ENCODE results near the gene KBTBD4. TPM values are rescaled to one million over a fixed set of nuclear protein-coding genes. Genes with fewer than 3 reads are reported as not detected.
A peak's percentile ranks its signal among the peaks of the same experiment; 100 is the strongest.

KBTBD4 gene
- polyA plus RNA-seq (2012; ENCODE audit: missing spikeins): 20.1 TPM

GRCh38 chr11:47578524-47579494, at the start of gene KBTBD4, which contains the start of gene NDUFS3:
TSS of gene KBTBD4 (minus strand) at chr11:47578970. CDS start at chr11:47578951, 19 bp downstream.
TSS of gene NDUFS3 (plus strand) at chr11:47579074. CDS start at chr11:47579092, 18 bp downstream.
- FAIRE-seq (peak; percentile 90), DNase-seq (ENCODE audit: insufficient read length) (peak; percentile 85)
- peak; percentile 90 for TF ChIP-seq POLR2AphosphoS5 (IDR thresholded peaks at IDR 0.05; ENCODE audit: low read depth, low read length)
- peak; percentile 97 for TF ChIP-seq TAF1 (IDR thresholded peaks at IDR 0.05; ENCODE audit: borderline replicate concordance, low read depth, low read length)
- TF ChIP-seq POLR2A (IDR thresholded peaks at IDR 0.05; ENCODE audit: low read depth, low read length): peak; percentile 87

DNA sequence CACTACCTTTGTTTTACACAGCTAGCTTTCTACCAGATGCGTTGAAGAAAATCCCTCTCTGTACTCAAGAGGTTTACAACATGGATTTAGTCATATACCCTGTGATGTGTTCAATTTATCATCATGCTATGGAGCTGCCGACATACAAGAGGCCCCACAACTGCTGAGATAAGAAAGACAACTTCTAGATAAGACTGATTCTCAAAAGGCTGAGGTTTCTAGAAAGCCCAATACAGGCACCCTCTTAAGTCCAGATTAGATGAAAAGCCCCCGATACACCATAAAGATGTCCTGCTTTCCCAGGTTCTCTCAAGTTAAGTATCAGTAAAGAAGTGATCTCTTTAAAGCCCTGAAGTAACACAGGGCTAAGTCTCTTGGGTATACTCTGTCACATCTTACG, 49.3 kb upstream of the KBTBD4 start:
- TF ChIP-seq TAF1 (IDR thresholded peaks at IDR 0.05; ENCODE audit: borderline replicate concordance, low read depth, low read length) (no peak), POLR2A (IDR thresholded peaks at IDR 0.05; ENCODE audit: low read depth, low read length) (no peak), POLR2AphosphoS5 (IDR thresholded peaks at IDR 0.05; ENCODE audit: low read depth, low read length) (no peak)
- no peak for FAIRE-seq
- DNase-seq (ENCODE audit: insufficient read length): no peak

GRCh38 chr11:47626234-47626633, 47.5 kb upstream of the KBTBD4 start:
- DNase-seq (ENCODE audit: insufficient read length) (no peak), FAIRE-seq (no peak)
- no peak for TF ChIP-seq POLR2A (IDR thresholded peaks at IDR 0.05; ENCODE audit: low read depth, low read length)
- no peak for TF ChIP-seq POLR2AphosphoS5 (IDR thresholded peaks at IDR 0.05; ENCODE audit: low read depth, low read length)
- no peak for TF ChIP-seq TAF1 (IDR thresholded peaks at IDR 0.05; ENCODE audit: borderline replicate concordance, low read depth, low read length)

- FAIRE-seq (no peak), DNase-seq (ENCODE audit: insufficient read length) (no peak)
- TF ChIP-seq TAF1 (IDR thresholded peaks at IDR 0.05; ENCODE audit: borderline replicate concordance, low read depth, low read length): no peak
- TF ChIP-seq POLR2A (IDR thresholded peaks at IDR 0.05; ENCODE audit: low read depth, low read length): no peak
- TF ChIP-seq POLR2AphosphoS5 (IDR thresholded peaks at IDR 0.05; ENCODE audit: low read depth, low read length): no peak
These were observed 42.1 kb upstream of the KBTBD4 start for GRCh38 chr11:47620836-47621378.

- no peak for FAIRE-seq
- no peak for TF ChIP-seq POLR2AphosphoS5 (IDR thresholded peaks at IDR 0.05; ENCODE audit: low read depth, low read length)
- TF ChIP-seq POLR2A (IDR thresholded peaks at IDR 0.05; ENCODE audit: low read depth, low read length): no peak
- no peak for TF ChIP-seq TAF1 (IDR thresholded peaks at IDR 0.05; ENCODE audit: borderline replicate concordance, low read depth, low read length)
- no peak for DNase-seq (ENCODE audit: insufficient read length)
These were observed 38.6 kb upstream of the KBTBD4 start for GRCh38 chr11:47617417-47617809.

DNA sequence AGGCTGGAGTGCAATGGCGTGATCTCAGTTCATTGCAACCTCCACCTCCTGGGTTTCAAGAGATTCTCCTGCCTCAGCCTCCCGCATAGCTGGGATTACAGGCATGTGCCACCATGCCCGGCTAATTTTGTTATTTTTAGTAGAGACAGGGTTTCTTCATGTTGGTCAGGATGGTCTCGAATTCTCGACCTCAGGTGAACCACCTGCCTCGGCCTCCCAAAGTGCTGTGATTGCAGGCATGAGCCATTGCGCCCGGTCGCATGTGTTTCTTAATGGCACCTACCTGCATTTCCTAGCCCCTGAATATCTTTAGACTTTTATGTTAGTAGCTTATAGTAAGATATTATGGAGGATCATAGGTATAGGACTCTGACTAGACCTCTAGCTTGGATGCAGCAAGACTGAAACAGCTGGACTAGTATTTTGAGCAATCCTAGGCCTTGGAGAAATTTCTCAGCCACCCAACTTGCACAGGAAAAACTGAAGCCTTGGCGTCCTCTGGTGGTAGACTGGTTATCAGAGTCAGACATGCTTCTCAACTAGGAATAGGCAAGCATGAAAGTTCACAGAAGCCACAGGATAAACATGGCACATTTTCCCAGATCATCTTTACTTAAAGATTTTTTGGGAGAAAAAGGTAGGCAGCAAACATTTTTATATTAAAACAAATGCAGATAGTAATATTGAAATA, 38.1 kb upstream of the KBTBD4 start:
- TF ChIP-seq TAF1 (IDR thresholded peaks at IDR 0.05; ENCODE audit: borderline replicate concordance, low read depth, low read length) (no peak), POLR2AphosphoS5 (IDR thresholded peaks at IDR 0.05; ENCODE audit: low read depth, low read length) (no peak), POLR2A (IDR thresholded peaks at IDR 0.05; ENCODE audit: low read depth, low read length) (no peak)
- no peak for DNase-seq (ENCODE audit: insufficient read length)
- no peak for FAIRE-seq

DNA sequence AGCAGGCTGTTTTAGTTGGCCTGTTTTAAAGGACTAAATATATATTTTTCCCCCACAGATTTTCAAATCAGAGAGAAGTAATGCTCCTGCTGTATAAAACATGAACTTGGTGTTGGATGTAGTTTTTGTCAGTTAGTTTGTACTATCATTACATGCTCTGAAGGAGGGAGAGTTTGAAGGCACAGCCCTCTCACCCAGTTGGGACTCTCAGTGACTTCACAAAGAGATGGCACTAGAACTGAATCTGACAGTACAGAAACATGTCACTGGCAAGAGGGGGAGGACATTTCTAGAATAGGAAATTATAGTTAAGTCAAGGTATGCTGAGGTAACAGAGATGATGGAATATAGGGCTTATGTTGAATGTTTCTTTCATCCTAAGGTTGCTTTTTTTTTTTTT, 36.5 kb upstream of the KBTBD4 start:
- TF ChIP-seq POLR2AphosphoS5 (IDR thresholded peaks at IDR 0.05; ENCODE audit: low read depth, low read length): no peak
- no peak for TF ChIP-seq TAF1 (IDR thresholded peaks at IDR 0.05; ENCODE audit: borderline replicate concordance, low read depth, low read length)
- TF ChIP-seq POLR2A (IDR thresholded peaks at IDR 0.05; ENCODE audit: low read depth, low read length): no peak
- DNase-seq (ENCODE audit: insufficient read length): no peak
- FAIRE-seq: no peak

GRCh38 chr11:47611348-47611794, 32.6 kb upstream of the KBTBD4 start:
- TF ChIP-seq POLR2AphosphoS5 (IDR thresholded peaks at IDR 0.05; ENCODE audit: low read depth, low read length) (no peak), TAF1 (IDR thresholded peaks at IDR 0.05; ENCODE audit: borderline replicate concordance, low read depth, low read length) (no peak), POLR2A (IDR thresholded peaks at IDR 0.05; ENCODE audit: low read depth, low read length) (no peak)
- no peak for DNase-seq (ENCODE audit: insufficient read length)
- peak; percentile 81 for FAIRE-seq

DNA sequence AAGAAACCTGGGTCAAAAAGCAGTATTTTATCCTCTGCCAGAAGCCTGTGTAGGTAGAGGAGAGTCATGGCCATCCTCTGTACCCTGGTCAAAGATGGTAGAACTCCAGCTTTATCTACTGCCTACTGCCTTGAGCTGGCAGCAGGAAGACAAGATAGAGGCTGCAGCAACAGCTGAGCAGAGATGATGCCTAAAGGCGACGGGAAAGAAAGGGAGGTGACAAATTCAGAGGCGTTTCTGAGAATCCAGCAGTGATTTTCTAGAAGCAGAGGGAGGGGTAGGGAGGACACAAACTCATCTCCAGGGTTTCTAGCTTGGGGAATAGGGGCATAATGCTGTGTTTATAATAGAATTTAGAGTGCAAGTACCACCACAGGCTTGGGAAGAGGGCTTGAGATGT, 30.9 kb upstream of the KBTBD4 start:
- DNase-seq (ENCODE audit: insufficient read length): no peak
- TF ChIP-seq TAF1 (IDR thresholded peaks at IDR 0.05; ENCODE audit: borderline replicate concordance, low read depth, low read length): no peak
- TF ChIP-seq POLR2A (IDR thresholded peaks at IDR 0.05; ENCODE audit: low read depth, low read length): no peak
- no peak for TF ChIP-seq POLR2AphosphoS5 (IDR thresholded peaks at IDR 0.05; ENCODE audit: low read depth, low read length)
- FAIRE-seq: no peak

GRCh38 chr11:47607380-47607779, 28.6 kb upstream of the KBTBD4 start:
- FAIRE-seq (no peak), DNase-seq (ENCODE audit: insufficient read length) (no peak)
- TF ChIP-seq POLR2A (IDR thresholded peaks at IDR 0.05; ENCODE audit: low read depth, low read length): no peak
- TF ChIP-seq TAF1 (IDR thresholded peaks at IDR 0.05; ENCODE audit: borderline replicate concordance, low read depth, low read length): no peak
- no peak for TF ChIP-seq POLR2AphosphoS5 (IDR thresholded peaks at IDR 0.05; ENCODE audit: low read depth, low read length)

- TF ChIP-seq POLR2A (IDR thresholded peaks at IDR 0.05; ENCODE audit: low read depth, low read length) (no peak), TAF1 (IDR thresholded peaks at IDR 0.05; ENCODE audit: borderline replicate concordance, low read depth, low read length) (no peak), POLR2AphosphoS5 (IDR thresholded peaks at IDR 0.05; ENCODE audit: low read depth, low read length) (no peak)
- FAIRE-seq: no peak
- no peak for DNase-seq (ENCODE audit: insufficient read length)
These were observed 28.0 kb upstream of the KBTBD4 start for GRCh38 chr11:47606731-47607130.

All from GM12892 (cell line).